HG02798 (cell line): ENCODE measurements around the gene ESRRB.

Experiments
- ATAC-seq: cut with Tn5 transposase; IDR thresholded peaks from one replicate; pipeline ENCODE4 v1.9.1; 2021; ENCODE audit warnings: mild to moderate bottlenecking; ENCODE audit not compliant: unreplicated experiment, poor library complexity

The ESRRB gene

DNA sequence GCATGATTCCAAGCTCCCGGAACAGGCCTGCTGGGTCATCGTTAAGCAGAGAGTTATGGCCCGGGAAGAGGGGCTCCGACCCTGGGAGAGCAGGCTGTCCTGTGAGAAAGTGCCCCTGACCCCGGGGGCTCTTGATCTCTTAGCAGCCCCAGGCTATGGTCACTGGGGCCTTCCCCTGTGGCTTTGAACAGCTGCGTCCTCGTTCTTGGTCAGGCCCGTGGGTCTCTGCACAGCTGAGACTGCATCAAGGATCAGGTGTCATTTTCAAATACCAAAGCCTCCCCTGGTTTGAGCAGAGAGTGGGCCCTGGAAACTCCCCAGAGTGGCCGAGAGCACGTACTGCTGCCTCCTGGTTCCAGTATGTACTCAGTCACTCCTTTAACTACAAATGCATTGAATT, 114.8 kb downstream of the ESRRB start:
- no peak for ATAC-seq

DNA sequence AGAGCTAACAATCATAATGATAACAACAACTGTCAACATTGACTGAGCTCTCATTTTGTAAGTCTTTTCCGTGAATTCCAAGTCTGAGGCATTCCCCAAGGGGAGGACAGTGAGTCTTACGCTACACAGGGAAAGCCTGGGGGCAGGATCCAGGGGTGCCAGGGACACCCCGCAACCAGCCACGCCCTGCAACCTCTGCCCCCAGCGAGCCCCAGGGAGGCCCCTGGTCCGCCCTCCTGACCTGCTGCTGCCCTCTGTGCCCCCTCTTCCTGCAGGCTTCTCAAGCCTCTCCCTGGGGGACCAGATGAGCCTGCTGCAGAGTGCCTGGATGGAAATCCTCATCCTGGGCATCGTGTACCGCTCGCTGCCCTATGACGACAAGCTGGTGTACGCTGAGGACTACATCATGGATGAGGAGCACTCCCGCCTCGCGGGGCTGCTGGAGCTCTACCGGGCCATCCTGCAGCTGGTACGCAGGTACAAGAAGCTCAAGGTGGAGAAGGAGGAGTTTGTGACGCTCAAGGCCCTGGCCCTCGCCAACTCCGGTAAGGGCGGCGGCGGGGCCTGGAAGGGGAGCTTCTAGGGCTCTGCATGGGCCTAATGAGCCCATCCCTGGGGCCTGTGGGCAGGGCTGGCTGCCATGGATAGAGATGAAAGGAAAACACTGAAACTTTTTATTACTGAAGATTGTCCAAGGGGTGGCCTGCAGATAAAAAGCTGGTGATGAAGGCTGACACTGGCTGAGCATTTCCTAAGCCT, 115.4 kb downstream of the ESRRB start:
- no peak for ATAC-seq

GRCh38 chr14:76495983-76496382, 120.0 kb downstream of the ESRRB start:
- no peak for ATAC-seq

DNA sequence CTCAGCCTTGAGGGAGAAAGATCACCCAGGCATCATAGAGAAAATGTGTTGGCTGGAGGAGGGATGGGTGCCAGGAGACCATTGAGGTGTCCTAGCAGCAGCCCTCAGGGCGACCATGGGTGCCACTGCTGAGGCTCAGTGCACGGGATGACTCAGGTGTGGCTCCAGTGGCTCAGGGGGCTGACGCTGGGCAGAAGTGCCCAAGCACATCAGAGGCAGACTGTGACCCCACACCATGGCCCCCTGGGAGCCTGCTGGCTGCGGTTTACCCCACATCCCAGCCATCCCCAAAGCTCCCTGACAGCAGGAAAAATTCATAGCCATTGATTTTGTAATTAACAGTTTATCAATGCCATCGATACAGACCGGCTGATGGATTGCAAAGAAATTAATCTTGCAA, 120.7 kb downstream of the ESRRB start:
- ATAC-seq, result no peak

DNA sequence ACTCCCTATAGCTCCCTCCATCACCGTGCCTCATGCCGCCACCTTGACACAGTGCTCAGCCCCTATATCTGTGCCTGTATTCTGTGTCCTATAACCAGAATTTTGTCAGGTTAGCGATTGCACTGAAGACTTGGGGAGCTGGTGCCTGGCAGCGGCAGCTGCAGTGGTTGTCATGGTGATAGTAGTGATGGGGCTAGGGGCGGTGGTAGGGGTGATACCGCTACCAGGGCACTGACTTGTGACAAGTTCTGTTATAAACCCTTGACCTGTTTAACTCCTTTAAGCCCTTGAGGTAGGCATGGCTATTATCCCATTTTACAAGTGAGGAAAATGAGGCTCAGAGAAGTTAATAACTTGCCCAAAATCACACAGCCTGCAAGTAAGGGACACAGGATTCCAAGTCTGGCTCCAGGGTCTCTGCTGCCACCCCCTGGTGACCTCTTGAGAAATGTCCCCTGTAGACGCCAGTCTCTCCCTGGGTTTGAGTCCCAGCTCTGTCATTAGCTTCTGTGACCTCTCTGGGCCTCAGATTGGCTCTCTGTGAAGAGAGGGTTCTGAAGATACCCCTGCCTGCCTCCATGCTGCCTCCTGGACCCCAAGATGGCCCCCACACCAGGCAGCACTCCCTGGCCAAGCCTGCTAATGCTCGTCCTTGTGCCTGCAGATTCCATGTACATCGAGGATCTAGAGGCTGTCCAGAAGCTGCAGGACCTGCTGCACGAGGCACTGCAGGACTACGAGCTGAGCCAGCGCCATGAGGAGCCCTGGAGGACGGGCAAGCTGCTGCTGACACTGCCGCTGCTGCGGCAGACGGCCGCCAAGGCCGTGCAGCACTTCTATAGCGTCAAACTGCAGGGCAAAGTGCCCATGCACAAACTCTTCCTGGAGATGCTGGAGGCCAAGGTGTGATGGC, 121.9 kb downstream of the ESRRB start:
- ATAC-seq, result no peak

DNA sequence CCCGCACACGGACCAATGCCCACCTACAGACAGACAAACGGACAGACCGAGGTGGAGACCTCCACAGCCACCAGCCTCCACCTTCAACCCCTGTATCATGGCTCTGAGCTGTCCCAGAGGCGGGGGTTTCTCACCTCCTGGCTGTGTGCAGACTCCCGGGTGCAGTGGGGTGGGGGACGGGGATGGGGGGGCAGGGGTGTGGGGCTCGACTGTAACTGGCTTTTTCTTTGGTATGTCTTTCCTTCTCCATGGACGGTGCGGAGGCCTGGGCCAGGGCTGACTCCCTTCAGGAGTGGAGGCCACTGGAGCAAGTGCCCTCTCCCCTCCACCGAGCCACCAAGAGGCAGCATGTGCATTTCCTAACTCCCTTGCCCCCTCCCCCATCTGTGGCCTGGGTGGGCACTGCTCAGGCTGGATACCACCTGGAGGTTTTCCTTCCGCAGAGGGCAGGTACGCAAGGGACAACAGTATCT, 122.6 kb downstream of the ESRRB start:
- no peak for ATAC-seq

DNA sequence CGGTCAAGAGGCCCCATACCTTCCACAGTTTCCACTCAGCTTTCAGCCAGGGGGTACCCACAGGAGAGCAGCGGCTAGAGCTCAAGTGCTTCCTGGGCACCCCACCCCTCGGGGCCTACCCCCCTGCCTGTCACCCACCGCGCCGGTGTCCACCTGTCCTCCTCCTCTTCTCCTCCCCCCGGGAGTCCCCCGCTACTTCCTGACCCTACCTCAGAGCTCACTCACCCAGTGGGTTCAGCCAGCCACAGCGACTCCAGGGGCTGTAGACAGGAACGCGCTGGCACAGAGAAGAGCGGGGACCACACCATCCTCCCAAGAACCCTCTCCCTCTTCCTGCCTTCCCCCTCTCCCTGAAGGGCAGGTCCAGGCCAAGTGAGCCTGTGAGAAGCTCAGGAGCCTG, 123.0 kb downstream of the ESRRB start:
- ATAC-seq, result no peak

- no peak for ATAC-seq
Observed at GRCh38 chr14:76499399-76499798, 123.5 kb downstream of the ESRRB start.

- ATAC-seq, result no peak
Observed at GRCh38 chr14:76500011-76500410, 124.1 kb downstream of the ESRRB start.

DNA sequence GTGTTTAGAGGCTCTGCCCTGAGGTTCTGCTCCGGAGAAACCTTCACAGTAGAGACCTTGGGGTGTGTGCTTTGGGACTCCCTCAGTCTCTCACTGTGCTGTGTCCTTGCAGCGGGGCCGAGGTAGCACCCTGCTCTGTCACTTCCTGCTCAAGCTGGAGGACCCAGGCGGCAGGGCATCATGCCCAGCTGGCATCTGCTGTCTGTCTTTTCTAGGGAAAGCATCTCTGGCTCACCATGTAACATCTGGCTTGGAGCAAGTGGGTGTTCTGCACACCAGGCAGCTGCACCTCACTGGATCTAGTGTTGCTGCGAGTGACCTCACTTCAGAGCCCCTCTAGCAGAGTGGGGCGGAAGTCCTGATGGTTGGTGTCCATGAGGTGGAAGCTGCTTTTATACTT, 124.5 kb downstream of the ESRRB start:
- no peak for ATAC-seq

DNA sequence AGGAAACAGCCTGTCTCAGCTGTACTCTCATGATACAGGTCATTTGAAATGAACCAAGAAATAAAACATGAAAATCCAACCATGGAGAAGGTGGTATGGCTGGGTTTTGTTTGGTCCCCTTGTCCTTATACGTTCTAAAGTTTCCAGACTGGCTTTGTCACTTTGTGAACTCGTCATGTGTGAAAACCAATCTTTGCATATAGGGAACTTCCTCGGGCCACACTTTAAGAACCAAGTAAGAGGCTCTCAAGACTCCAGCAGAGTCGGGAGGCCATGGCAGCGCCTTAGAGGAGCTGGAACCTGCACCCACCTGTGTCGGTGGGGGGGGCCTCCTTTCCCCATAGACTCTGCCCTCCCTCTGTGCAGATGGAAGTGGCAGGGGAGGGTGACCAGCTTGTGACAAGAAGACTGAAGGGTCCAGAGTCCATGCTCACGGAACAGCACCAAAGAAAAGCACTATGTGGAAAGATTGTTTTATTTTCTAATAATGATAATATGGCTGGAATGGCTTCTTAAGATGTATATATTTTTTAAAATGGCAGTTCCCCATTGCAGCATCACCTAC, 125.3 kb downstream of the ESRRB start:
- no peak for ATAC-seq

DNA sequence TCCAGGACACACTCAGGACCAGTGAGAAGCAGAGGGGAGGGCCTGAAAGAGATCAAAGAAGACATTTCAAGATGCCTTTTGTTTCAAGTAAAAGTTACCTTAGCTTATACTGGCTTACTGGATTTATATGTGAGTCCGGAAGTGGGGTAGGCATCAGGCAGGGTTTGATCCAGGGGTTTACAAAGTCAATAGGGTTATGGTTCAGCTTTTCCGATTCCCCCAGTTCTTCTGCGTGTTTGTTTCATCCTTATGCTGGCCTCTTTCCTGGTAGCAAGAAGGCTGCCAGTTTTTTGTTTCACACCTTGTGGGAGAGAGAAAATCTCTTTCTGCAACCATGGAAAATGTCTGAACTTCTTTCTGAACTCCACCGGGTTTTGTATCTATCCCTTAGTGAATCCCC, 126.3 kb downstream of the ESRRB start:
- ATAC-seq, result no peak

DNA sequence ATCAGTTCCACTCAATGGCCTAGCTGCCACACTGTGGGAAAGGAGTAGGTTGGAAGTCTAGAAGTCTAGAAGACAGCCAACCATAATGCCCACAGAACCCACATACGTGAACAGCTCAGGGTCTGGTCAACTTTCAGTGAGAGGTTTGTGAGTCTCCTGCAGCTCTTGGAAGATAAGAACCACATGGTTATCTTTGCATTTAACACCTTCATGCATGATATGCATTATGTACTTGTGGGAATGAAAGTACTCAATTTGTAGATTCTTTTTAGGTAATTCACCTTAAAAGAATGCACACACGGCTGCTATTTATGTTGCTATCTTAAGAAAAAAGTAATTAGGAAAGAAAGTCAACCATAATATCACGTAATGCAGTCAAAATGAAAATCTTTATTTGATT, 126.7 kb downstream of the ESRRB start:
- no peak for ATAC-seq

- no peak for ATAC-seq
Observed at GRCh38 chr14:76509311-76509710, 133.4 kb downstream of the ESRRB start.

DNA sequence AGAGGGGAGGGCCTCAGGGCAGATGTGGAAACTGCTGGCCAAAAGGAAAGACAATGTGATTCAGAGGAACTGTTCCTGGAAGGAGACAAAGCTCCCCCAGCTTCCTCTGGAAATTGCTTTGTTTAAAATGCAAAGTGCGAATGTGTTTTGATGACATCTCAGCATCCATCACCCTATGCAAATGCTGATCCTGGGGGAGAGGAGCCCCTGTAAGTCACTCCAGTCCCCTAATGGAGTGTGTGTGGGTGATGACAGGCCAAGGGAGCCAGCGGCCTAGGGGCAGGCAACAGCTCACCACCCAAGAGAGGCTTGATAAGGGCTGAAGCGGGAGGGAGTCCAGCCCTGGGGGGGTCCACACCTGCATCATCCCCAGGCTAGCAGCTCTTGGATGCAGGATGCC, 134.2 kb downstream of the ESRRB start:
- no peak for ATAC-seq

DNA sequence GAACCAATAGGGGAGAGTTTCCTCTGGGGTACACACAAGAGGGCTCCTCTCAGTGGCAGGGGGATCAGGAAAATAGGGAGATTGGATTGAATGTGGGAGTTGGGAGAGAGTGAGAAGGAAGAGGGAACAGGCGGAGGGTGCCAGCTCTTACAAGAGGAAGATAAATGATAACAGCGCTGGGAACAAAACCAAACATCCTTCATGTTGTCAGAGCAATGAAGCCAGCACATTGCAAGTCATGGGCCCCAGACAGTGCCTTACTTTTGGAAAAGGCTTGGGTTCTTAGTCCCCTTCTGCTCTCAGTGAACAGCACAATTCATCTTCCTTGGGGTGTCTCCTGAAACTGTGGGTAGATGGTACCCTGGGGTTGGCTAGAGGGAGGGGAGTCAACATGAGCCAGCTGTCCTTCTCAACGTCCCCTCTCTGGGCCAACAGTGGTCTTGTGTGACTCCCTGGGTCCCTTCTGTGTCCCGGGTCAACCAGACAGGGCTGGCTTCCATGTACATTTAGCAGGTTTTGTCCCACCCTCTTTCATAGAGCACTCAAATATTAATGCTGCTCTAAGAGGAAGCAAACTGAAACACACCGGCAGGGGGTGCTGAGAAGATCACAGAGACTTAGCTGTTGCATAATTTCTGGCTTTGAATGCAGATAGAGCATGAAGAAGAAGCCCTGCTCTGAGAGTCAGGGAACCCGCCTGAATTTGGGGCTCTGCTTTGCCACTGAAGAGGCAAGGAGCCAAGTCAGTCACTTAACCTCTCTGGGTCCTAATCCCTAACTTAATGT, 138.5 kb downstream of the ESRRB start:
- no peak for ATAC-seq

DNA sequence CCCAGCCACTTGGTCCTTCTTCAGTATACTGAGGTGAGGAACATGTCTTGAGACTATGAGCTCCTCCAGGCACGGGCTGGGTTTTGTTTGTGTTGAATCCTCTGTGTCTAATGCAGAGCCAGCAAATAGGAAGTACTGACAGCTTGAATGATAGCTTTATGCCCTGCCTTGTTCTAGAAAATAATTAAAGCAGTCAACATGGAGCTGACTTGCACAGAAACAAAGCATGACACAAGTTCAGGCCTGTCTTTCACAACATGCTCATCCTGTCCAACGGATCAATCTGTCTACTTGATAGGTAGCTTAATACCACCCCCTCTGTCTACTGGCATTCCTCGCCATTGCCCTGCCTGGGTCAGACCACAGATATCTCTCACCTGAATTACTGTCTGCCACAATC, 140.9 kb downstream of the ESRRB start:
- no peak for ATAC-seq

GRCh38 chr14:76518366-76518765, 142.4 kb downstream of the ESRRB start:
- no peak for ATAC-seq

- ATAC-seq, result no peak
Observed at GRCh38 chr14:76525106-76525821, 149.3 kb downstream of the ESRRB start.

GRCh38 chr14:76531085-76531484, 155.1 kb downstream of the ESRRB start:
- ATAC-seq, result no peak
